ENCODE measurements around the gene PCGF3.

The PCGF3 gene

GRCh38 chr4:674172-675035 is 31.2 kb upstream of the PCGF3 start, which contains the start of the genes ATP5ME and MYL5:
Gene ATP5ME, minus strand, starts transcription at chr4:674276. Its CDS starts 29 bp downstream, at chr4:674247.
Gene MYL5, plus strand, starts transcription at chr4:674542. Its CDS starts 3,485 bp downstream, at chr4:678027.
- TF ChIP-seq ZFX (IDR thresholded peaks at IDR 0.05) (peak; percentile 85), CTCF (conservative IDR thresholded peaks at IDR 0.05) (peak; percentile 93)
- peak within 1 kb of the TSS; percentile 97 for H3K27ac ChIP-seq

- no peak; the same call in 1 of the 2 replicates for TF ChIP-seq ZFX (IDR thresholded peaks at IDR 0.05)
- no peak for TF ChIP-seq CTCF (conservative IDR thresholded peaks at IDR 0.05)
- peak overlapping the region; percentile 97 for H3K27ac ChIP-seq
Observed at GRCh38 chr4:675036-675882, 30.4 kb upstream of the PCGF3 start.

GRCh38 chr4:675980-676870 is 29.4 kb upstream of the PCGF3 start:
- no peak for TF ChIP-seq ZFX (IDR thresholded peaks at IDR 0.05)
- no peak for TF ChIP-seq CTCF (conservative IDR thresholded peaks at IDR 0.05)
- no peak overlapping the region; the same call in 1 of the 2 replicates for H3K27ac ChIP-seq

- no peak overlapping the region for H3K27ac ChIP-seq
- TF ChIP-seq ZFX (IDR thresholded peaks at IDR 0.05): no peak
- no peak for TF ChIP-seq CTCF (conservative IDR thresholded peaks at IDR 0.05)
Observed at GRCh38 chr4:676871-677235, 28.8 kb upstream of the PCGF3 start.

GRCh38 chr4:677431-678293 is 28.0 kb upstream of the PCGF3 start:
- H3K27ac ChIP-seq: no peak overlapping the region
- no peak for TF ChIP-seq CTCF (conservative IDR thresholded peaks at IDR 0.05)
- TF ChIP-seq ZFX (IDR thresholded peaks at IDR 0.05): no peak
